Stimulated activated naive CD4-positive, alpha-beta T cell treated with Interleukin-2 at 50 U/mL for 16 hours (primary cell): ENCODE measurements around the gene ALG14.
"Not testable (repeated sequence)": the region's sequence is repeated elsewhere in the genome, so short reads cannot be mapped to it uniquely, and the experiment has no call there.

Source experiments
- DNase-seq: peaks from one replicate; lab custom pipeline; 2025; lab: John Stamatoyannopoulos, UW

The ALG14 gene

DNA sequence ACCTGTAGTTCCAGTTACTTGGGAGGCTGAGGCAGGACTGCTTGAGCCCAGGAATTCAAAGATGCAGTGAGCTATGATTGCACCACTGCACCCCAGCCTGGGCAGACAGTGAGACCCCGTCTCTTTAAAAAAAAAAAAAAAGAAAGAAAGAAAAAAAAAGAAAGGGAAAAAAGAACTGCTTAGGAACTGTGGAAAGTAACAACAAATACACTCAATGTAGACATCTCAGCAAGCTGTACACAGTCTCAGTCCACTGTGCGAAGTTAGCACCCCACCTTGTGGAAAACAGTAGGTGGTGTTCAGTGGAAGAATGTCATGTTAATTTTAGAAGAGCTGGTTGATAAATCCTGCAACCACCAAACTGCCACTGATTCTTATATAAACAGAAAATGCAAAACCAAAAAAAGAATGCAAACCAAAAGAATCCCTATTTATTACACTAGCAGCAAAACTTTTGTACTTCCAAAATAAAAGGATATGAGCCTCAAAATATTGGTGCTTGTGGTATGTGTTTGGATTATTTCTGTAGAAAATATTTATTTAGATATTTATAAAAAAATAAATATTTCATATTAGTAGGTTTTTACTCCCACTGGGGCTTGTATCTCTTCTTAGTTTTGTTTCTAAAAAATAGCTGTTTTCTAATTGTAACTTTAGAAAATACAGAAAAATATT is 31.1 kb downstream of the ALG14 start:
- DNase-seq, result no peak

- DNase-seq, result no peak
Observed at GRCh38 chr1:95040032-95040525, 32.7 kb downstream of the ALG14 start.

- no peak for DNase-seq
Observed at GRCh38 chr1:95039360-95040031, 33.3 kb downstream of the ALG14 start.

DNA sequence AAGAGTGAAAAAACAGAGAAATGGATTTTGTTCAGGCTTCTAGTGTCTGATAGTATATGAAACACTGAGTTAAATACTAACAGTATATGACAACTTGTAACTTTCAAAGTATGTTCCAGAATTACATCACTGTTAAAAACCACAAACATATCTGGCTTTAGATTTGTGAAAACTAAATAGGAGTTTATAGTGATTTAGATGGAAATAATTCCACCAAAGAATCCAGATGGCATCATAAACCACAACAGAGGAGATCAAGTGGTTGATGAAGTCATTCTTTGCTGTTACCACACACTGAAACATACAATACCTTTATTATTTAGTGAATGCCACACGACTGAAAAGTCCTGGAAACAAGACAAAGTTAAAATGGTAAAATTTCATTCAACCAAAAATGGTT is 37.2 kb downstream of the ALG14 start:
- DNase-seq, result no peak

DNA sequence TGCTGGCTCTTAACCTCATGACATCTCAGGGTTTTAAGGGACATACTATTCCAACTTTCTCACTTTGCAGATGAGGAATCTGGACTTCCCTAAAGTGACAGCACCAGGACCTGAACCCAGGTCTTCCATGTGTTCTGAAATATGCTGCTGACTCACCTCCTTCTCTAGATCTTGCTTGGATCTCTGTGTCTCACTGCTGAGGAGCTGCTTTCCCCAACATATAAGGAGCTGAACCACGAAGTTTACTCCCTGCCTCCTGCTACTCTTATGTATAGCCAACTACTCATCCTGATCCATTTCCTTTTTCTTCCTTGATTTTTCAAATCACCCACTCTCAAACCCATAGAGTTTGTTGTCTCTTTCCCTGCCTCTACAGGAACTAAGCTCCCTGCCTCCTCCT is 38.2 kb downstream of the ALG14 start:
- DNase-seq, result no peak

GRCh38 chr1:95033843-95034242 is 38.9 kb downstream of the ALG14 start:
- DNase-seq, result no peak

- DNase-seq, result no peak
Observed at GRCh38 chr1:95029532-95029931, 43.2 kb downstream of the ALG14 start.

GRCh38 chr1:95028954-95029353 is 43.8 kb downstream of the ALG14 start:
- DNase-seq, result no peak

DNA sequence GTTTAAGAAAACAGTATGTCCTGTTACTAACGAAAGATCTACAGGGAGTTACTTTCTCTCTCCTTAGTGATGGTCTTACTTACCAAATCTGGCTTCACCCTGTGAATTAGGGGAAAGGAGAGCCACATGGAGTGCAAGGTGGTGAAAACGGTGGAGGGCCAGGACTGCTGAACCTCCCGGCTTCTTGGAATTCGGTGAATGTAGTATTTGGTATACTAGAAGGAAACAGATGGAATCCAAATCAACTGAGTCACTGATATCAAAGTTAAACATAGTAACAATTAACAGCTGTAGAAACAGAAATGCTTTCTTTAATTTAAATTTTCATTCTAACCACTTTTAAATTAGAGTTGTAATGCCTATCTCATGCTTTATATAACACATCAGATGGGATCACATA is 45.7 kb downstream of the ALG14 start:
- DNase-seq, result no peak

DNA sequence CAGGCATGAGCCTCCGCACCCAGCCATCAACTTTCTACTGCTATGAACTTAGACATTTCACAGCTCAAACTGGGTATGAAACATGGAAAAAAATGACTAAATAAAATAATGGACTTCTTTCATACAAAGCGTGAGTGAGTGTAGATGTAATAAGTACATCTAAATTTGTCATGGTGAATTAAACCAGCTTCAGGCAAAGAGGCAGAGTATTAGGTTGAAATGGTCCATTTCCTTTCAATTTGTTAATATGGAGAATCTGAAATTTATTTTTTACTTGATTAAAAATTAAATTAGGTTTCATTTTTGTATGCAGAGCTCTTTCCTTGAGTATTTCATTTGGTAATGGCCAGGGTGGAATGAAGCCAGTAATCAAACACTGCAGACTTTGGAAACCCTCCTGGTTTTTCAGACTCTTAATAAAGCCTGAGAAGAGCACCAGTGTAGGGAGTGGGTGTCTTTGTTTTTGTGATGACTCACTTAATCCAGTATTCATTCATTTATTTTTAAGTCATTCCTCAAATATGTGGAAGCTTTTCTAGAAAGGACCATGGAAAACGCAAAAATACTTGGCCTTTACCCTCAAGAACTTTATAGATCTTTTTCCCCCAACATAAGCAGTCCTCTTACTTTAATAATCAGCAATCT is 49.2 kb downstream of the ALG14 start:
- no peak for DNase-seq

DNA sequence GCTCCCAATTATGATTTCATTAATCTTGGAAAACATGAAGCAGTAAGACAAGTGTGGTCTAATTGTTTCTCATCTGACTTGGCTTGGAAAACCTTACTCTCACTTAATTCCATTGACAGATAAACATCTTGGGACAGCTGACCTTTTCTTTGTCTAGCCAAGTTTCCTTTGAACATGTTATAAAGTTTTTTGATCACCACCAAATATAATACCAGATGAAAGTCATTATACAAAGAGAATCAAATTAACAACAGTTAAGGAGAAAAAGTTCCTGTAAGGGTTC is 50.2 kb downstream of the ALG14 start:
- DNase-seq, result no peak

- DNase-seq, result no peak
Observed at GRCh38 chr1:95021805-95022643, 50.7 kb downstream of the ALG14 start.

GRCh38 chr1:95021119-95021518 is 51.6 kb downstream of the ALG14 start:
- DNase-seq, result no peak

DNA sequence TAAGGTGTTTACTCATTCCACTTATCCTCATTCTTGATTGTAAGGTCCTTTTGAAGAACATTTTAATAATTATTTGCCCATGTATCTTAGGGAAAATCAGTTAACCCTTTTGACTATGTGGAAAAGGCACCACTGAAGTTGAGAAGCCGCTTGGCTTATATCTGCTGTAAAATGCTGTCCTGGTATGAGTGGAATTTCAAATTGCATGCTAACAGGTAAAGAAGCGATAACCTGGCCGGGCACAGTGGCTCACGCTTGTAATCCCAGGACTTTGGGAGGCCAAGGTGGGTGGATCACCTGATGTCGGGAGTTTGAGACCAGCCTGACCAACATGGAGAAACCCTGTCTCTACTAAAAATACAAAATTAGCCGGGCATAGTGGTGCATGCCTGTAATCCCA is 53.3 kb downstream of the ALG14 start:
- DNase-seq, result not testable (repeated sequence)

- no peak for DNase-seq
Observed at GRCh38 chr1:95018602-95019369, 54.0 kb downstream of the ALG14 start.

GRCh38 chr1:95017775-95018174 is 55.0 kb downstream of the ALG14 start:
- no peak for DNase-seq

- DNase-seq, result no peak
Observed at GRCh38 chr1:95015076-95015475, 57.7 kb downstream of the ALG14 start.

GRCh38 chr1:95013950-95014574 is 58.7 kb downstream of the ALG14 start:
- DNase-seq, result no peak

- DNase-seq, result no peak
Observed at GRCh38 chr1:95012389-95012788, 60.4 kb downstream of the ALG14 start.

- DNase-seq, result no peak
Observed at GRCh38 chr1:95010158-95010557, 62.6 kb downstream of the ALG14 start.

GRCh38 chr1:95007687-95008086 is 65.1 kb downstream of the ALG14 start:
- no peak for DNase-seq
